Motor neuron (in vitro differentiated cells): ENCODE measurements around the gene ZPR1. TPM values are rescaled to one million over a fixed set of nuclear protein-coding genes. Genes with fewer than 3 reads are reported as not detected.
A peak's percentile ranks its signal among the peaks of the same experiment; 100 is the strongest.

Source experiments
- ATAC-seq, 8 experiments: fragments of 200-7000 bp; cut with Tn5 transposase; replicated peaks in 6 of 8; 2 replicates each; pipeline ENCODE4 v1.8.0; 2021; ENCODE audit warnings: mild to moderate bottlenecking in 8 of 8, moderate library complexity in 8 of 8
- H3K27ac ChIP-seq, 2 donors: fragments of 250-450 bp; sonication (Bioruptor Pico); 2 replicates each; pipeline ENCODE4 v1.9.0; 2021; ENCODE audit warnings: antibody characterized with exemption in 2 of 2, mild to moderate bottlenecking in 2 of 2, moderate library complexity in 1 of 2
- H3K4me1 ChIP-seq, 2 donors: fragments of 250-450 bp; sonication (Bioruptor Pico); replicated peaks in 1 of 2; 2 replicates each; pipeline ENCODE4 v1.6.1; 2021; ENCODE audit warnings: antibody characterized with exemption in 2 of 2, mild to moderate bottlenecking in 2 of 2, moderate library complexity in 1 of 2
- H3K4me3 ChIP-seq, 5 donors: fragments of 250-450 bp; sonication (Bioruptor Pico); 2 replicates each; pipeline ENCODE4 v1.9.0; 2021; ENCODE audit warnings: antibody characterized with exemption in 5 of 5, mild to moderate bottlenecking in 5 of 5, moderate library complexity in 4 of 5
- WGBS, 10 experiments: fragments of 450-650 bp; shearing (Covaris generic); methylation state at CpG; one replicate each; pipeline ENCODE4 v1.0.0; 2022; 5-methylcytosine and 5-hydroxymethylcytosine counted together
- in situ Hi-C, 9 experiments: fragments of 400-800 bp; cut with MboI; loops; one replicate each; pipeline ENCODE4 v1.15.0; 2021; ENCODE audit warnings: low sequenced_read_pairs in 9 of 9, low pct_unique_long_range_greater_than_20kb in 2 of 9; ENCODE audit not compliant: unreplicated experiment in 9 of 9
- total RNA-seq, 8 experiments: library from RNA; unstranded; fragments of 300-600 nt; gene quantifications; 2 replicates each; pipeline versions ENCODE4 v1.2.3 to v1.2.4, GENCODE V29; 2022

ZPR1 gene
- total RNA-seq, 8 experiments from 2014 or later: 22.4 to 43.5 (median 33.0) TPM

GRCh38 chr11:116796548-116796947 lies 8.7 kb upstream of the ZPR1 start:
- no peak for ATAC-seq
- in situ Hi-C loops: loop anchor here in 1 of 9 experiments (25.0 kb wide), 1 partner anchor 316 kb away; no protein-coding TSS in a partner anchor
- Histone ChIP-seq H3K4me3 (no peak overlapping the region), H3K27ac (no peak overlapping the region), H3K4me1 (peaks cover 0 to 1% of the 10 kb centered on the region in 2 donors)
- 78 to 100% (median 100%) methylated on average over 1 of the region's 1 CpG; no CpG with 5 or more reads in 5 of the 10 experiments for WGBS, 10 experiments

- WGBS, 10 experiments: 50 to 88% (median 82%) methylated on average over 1 to 2 of the region's 2 CpGs; no CpG with 5 or more reads in 4 of the 10 experiments
- Histone ChIP-seq H3K4me3 (no peak overlapping the region), H3K4me1 (peaks cover 0 to 4% of the 10 kb centered on the region in 2 donors), H3K27ac (no peak overlapping the region)
- no peak for ATAC-seq
- in situ Hi-C loops: loop anchor here in 1 of 9 experiments (25.0 kb wide), 1 partner anchor 317 kb away; no protein-coding TSS in a partner anchor
Observed at GRCh38 chr11:116794851-116795250, 7.0 kb upstream of the ZPR1 start.

GRCh38 chr11:116793772-116794097 lies 5.9 kb upstream of the ZPR1 start:
- WGBS, 10 experiments: 57 to 100% (median 100%) methylated on average over 1 of the region's 1 CpG; no CpG with 5 or more reads in 1 of the 10 experiments
- Histone ChIP-seq H3K4me3 (no peak overlapping the region), H3K4me1 (peaks cover under 1 to 4% of the 10 kb centered on the region in 2 donors), H3K27ac (no peak overlapping the region)
- in situ Hi-C loops: loop anchor here in 1 of 9 experiments (25.0 kb wide), 1 partner anchor 319 kb away; no protein-coding TSS in a partner anchor
- peak in 1 of 8 experiments; percentile 8 for ATAC-seq

GRCh38 chr11:116792869-116793771 lies 5.3 kb upstream of the ZPR1 start:
- Histone ChIP-seq H3K4me1 (peaks cover 4 to 6% of the 10 kb centered on the region in 2 donors), H3K27ac (no peak overlapping the region), H3K4me3 (no peak overlapping the region)
- 21 to 100% (median 60%) methylated on average over 1 to 8 of the region's 8 CpGs; no CpG with 5 or more reads in 2 of the 10 experiments for WGBS, 10 experiments
- no peak for ATAC-seq
- in situ Hi-C loops: loop anchor here in 1 of 9 experiments (25.0 kb wide), 1 partner anchor 319 kb away; no protein-coding TSS in a partner anchor

DNA sequence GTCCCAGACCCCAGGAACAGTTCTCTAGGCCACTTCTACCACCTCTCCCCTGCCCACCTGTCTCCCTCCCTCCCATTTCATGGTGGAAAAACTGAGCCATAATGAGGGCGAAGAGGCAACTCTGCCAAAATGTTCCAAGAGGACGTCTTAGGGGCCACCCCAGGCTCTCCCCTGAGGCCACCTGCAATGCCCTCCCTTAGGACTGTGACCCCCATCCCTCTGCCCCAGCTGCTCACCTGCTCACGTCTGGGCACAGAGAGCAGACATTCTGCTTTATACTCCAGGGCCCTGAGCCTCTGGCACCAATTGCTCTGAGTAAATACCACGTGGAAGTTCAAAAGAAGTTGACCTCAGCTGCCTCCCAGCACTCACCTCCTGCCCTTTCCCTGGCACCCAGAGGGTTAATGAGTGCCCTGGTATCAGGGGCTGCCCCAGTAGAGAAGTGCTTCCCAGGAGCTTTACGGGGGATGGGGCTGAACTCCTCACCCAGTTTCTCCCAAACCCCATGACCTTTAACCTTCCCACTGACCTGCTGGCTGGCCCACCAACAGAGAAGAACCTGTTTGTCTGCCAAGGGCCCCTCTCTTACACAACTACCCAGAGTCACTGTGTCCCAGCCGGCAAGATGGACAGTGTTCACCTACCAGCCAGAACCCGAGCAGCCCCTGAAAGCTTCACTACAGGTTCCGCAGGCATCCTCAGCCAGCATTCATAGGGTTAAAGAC lies 4.5 kb upstream of the ZPR1 start:
- no peak overlapping the region for H3K27ac ChIP-seq
- WGBS, 10 experiments: 52 to 100% (median 84%) methylated on average over 1 to 5 of the region's 8 CpGs; no CpG with 5 or more reads in 5 of the 10 experiments
- in situ Hi-C loops: loop anchor here in 1 of 9 experiments (25.0 kb wide), 1 partner anchor 320 kb away; no protein-coding TSS in a partner anchor
- no peak overlapping the region for H3K4me3 ChIP-seq
- H3K4me1 ChIP-seq: peaks cover 4 to 6% of the 10 kb centered on the region in 2 donors
- no peak for ATAC-seq

- Histone ChIP-seq H3K4me3 (no peak within 1 kb of the TSS), H3K4me1 (peaks cover 7 to 8% of the 10 kb centered on the region in 2 donors), H3K27ac (no peak within 1 kb of the TSS)
- no peak for ATAC-seq
- 80 to 100% (median 100%) methylated on average over 1 to 2 of the region's 7 CpGs; no CpG with 5 or more reads in 6 of the 10 experiments for WGBS, 10 experiments
- in situ Hi-C loops: loop anchor here in 1 of 9 experiments (25.0 kb wide), 1 partner anchor 321 kb away; no protein-coding TSS in a partner anchor
Observed at GRCh38 chr11:116791813-116792143, 4.0 kb upstream of the ZPR1 start, which contains the start of gene APOA5. APOA5 (minus strand) TSS chr11:116791879; CDS start chr11:116791860, 19 bp downstream.

GRCh38 chr11:116791002-116791812 lies 3.4 kb upstream of the ZPR1 start:
- peak; percentile 38 to 78 (median 54) for ATAC-seq
- 18 to 100% (median 40%) methylated on average over 1 to 11 of the region's 31 CpGs; no CpG with 5 or more reads in 4 of the 10 experiments for WGBS, 10 experiments
- no peak overlapping the region for H3K27ac ChIP-seq
- H3K4me3 ChIP-seq: no peak overlapping the region
- peaks cover 8 to 13% of the 10 kb centered on the region in 2 donors for H3K4me1 ChIP-seq
- in situ Hi-C loops: loop anchor here in 1 of 9 experiments (25.0 kb wide), 1 partner anchor 321 kb away; no protein-coding TSS in a partner anchor

GRCh38 chr11:116790167-116791001 lies 2.6 kb upstream of the ZPR1 start:
- in situ Hi-C loops: loop anchor here in 1 of 9 experiments (25.0 kb wide), 1 partner anchor 322 kb away; no protein-coding TSS in a partner anchor
- H3K4me3 ChIP-seq: no peak overlapping the region
- H3K27ac ChIP-seq: no peak overlapping the region
- H3K4me1 ChIP-seq: peaks cover 8 to 13% of the 10 kb centered on the region in 2 donors
- 60 to 100% (median 86%) methylated on average over 1 to 26 of the region's 53 CpGs; no CpG with 5 or more reads in 2 of the 10 experiments for WGBS, 10 experiments
- ATAC-seq: no peak

GRCh38 chr11:116788975-116789374 lies 1.2 kb upstream of the ZPR1 start:
- in situ Hi-C loops: loop anchor here in 1 of 9 experiments (25.0 kb wide), 1 partner anchor 323 kb away; no protein-coding TSS in a partner anchor
- 50 to 100% (median 86%) methylated on average over 1 to 4 of the region's 4 CpGs; no CpG with 5 or more reads in 4 of the 10 experiments for WGBS, 10 experiments
- H3K4me3 ChIP-seq: no peak overlapping the region
- H3K27ac ChIP-seq: no peak overlapping the region
- peaks cover 8 to 13% of the 10 kb centered on the region in 2 donors for H3K4me1 ChIP-seq
- ATAC-seq: no peak

DNA sequence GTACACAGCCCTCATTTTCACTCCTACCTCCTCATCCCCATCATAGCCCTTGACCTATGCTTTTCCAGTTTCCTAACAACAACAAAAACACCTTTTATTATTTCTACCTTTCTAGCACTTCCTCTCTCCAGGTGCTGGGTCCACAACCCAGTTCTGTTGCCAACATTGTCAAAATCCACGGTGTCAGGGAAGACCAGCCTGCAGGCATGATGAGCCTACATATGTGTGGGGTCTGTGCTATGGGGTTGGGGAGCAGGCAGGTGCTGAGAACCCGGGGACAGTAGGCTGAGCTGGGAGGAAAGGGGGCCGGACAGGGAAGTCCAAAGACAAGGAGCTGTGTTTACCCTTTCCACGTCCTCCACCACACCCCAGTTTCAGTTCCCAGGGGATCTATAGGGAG lies 711 bp upstream of the ZPR1 start:
- in situ Hi-C loops: loop anchor here in 1 of 9 experiments (25.0 kb wide), 1 partner anchor 324 kb away; no protein-coding TSS in a partner anchor
- no peak for ATAC-seq
- peaks cover 8 to 13% of the 10 kb centered on the region in 2 donors for H3K4me1 ChIP-seq
- WGBS, 10 experiments: 24 to 79% (median 51%) methylated on average over 1 to 2 of the region's 4 CpGs; no CpG with 5 or more reads in 6 of the 10 experiments
- H3K4me3 ChIP-seq: peak overlapping the region; percentile 95 to 99 (median 98)
- H3K27ac ChIP-seq: no peak overlapping the region

DNA sequence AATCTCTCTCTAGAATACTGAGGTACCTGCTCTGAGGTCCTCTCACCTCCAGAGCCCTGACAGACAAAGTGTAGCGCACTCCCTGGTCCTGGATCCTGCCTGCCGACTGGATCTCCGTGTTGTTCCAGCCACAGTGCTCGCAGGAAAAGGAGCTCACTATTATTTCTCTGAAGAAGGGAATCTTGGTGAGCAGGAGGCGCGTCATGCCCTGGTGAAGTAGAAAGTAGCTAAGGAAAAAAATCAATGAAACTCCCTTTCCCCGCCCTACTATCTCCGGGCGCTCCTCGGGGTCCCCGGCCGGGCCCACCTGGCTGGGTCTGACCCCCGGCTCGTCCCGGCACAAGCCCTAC lies 412 bp downstream of the ZPR1 start:
- H3K4me3 ChIP-seq: peak overlapping the region; percentile 95 to 99 (median 98)
- peak overlapping the region; percentile 67 to 88 for H3K27ac ChIP-seq
- in situ Hi-C loops: loop anchor here in 1 of 9 experiments (25.0 kb wide), 1 partner anchor 325 kb away; no protein-coding TSS in a partner anchor
- peak in 6 of 8 experiments; percentile 3 to 46 (median 17) for ATAC-seq
- H3K4me1 ChIP-seq: peaks cover 8 to 13% of the 10 kb centered on the region in 2 donors
- WGBS, 10 experiments: 0 to 9% (median 0%) methylated on average over 4 of the region's 15 CpGs; no CpG with 5 or more reads in 6 of the 10 experiments
